Ishikawa (cell line): ENCODE results near the gene CSH1.

Source experiments
- CEBPB ChIP-seq: IDR thresholded peaks from 2 replicates; pipeline ENCODE4 v1.6.1; 2012
- CREB1 ChIP-seq: IDR thresholded peaks from 2 replicates; pipeline ENCODE4 v1.6.1; 2012; ENCODE audit warnings: low read depth
- EGR1 ChIP-seq: IDR thresholded peaks from 2 replicates; pipeline ENCODE4 v1.6.1; 2012
- EP300 ChIP-seq: IDR thresholded peaks from 2 replicates; pipeline ENCODE4 v1.6.1; 2012; ENCODE audit warnings: borderline replicate concordance
- FOXM1 ChIP-seq: IDR thresholded peaks from 2 replicates; pipeline ENCODE4 v1.6.1; 2012; ENCODE audit warnings: low read depth, borderline replicate concordance
- NFIC ChIP-seq: IDR thresholded peaks from 2 replicates; pipeline ENCODE4 v1.6.1; 2012
- RAD21 ChIP-seq: IDR thresholded peaks from 2 replicates; pipeline ENCODE4 v1.6.1; 2012; ENCODE audit warnings: low read depth
- TAF1 ChIP-seq: IDR thresholded peaks from 2 replicates; pipeline ENCODE4 v1.6.1; 2012; ENCODE audit warnings: low read depth, mild to moderate bottlenecking
- TCF12 ChIP-seq: IDR thresholded peaks from 2 replicates; pipeline ENCODE4 v1.6.1; 2012; ENCODE audit warnings: low read depth
- TEAD4 ChIP-seq: IDR thresholded peaks from 2 replicates; pipeline ENCODE4 v1.6.1; 2012
- YY1 ChIP-seq: IDR thresholded peaks from 2 replicates; pipeline ENCODE4 v1.6.1; 2012; ENCODE audit warnings: low read depth
- ZBTB7A ChIP-seq: IDR thresholded peaks from 2 replicates; pipeline ENCODE4 v1.6.1; 2012; ENCODE audit warnings: low read depth
- TF ChIP-seq, protein P1 (sequence below): IDR thresholded peaks from 2 replicates; pipeline ENCODE4 v1.6.1; 2012
- TF ChIP-seq, protein P2 (sequence below): IDR thresholded peaks from 2 replicates; pipeline ENCODE4 v1.6.1; 2012
- TF ChIP-seq, protein P3 (sequence below): IDR thresholded peaks from 2 replicates; pipeline ENCODE4 v1.6.1; 2012; ENCODE audit warnings: low read depth, mild to moderate bottlenecking

CSH1 gene

DNA sequence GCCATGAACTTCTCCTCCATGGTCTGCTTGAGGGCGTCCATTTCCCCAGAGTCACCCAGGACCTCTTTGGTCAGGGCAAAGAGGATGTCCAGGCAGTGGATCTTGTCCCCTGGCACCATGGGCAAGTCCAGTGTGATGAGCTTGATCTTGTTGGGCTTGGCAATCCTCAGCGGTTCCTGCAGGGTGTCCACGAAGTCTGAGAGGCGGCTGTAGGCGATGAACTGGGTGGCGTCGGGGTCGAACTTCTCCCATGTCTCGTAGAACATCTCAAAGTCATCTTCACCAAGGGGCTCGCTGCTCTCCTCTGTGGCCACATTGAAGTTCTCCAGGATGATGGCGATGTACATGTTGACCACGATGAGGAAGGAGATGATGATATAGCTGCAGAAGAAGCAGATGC is 44.8 kb upstream of the CSH1 start:
- no peak for TF ChIP-seq CREB1
- TF ChIP-seq, protein P1, sequence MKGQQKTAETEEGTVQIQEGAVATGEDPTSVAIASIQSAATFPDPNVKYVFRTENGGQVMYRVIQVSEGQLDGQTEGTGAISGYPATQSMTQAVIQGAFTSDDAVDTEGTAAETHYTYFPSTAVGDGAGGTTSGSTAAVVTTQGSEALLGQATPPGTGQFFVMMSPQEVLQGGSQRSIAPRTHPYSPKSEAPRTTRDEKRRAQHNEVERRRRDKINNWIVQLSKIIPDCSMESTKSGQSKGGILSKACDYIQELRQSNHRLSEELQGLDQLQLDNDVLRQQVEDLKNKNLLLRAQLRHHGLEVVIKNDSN = no peak
- TF ChIP-seq, protein P2, sequence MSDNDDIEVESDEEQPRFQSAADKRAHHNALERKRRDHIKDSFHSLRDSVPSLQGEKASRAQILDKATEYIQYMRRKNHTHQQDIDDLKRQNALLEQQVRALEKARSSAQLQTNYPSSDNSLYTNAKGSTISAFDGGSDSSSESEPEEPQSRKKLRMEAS = no peak
- TF ChIP-seq EP300 = no peak
- no peak for TF ChIP-seq EGR1
- no peak for TF ChIP-seq YY1
- TF ChIP-seq RAD21 = no peak
- TF ChIP-seq, protein P3, sequence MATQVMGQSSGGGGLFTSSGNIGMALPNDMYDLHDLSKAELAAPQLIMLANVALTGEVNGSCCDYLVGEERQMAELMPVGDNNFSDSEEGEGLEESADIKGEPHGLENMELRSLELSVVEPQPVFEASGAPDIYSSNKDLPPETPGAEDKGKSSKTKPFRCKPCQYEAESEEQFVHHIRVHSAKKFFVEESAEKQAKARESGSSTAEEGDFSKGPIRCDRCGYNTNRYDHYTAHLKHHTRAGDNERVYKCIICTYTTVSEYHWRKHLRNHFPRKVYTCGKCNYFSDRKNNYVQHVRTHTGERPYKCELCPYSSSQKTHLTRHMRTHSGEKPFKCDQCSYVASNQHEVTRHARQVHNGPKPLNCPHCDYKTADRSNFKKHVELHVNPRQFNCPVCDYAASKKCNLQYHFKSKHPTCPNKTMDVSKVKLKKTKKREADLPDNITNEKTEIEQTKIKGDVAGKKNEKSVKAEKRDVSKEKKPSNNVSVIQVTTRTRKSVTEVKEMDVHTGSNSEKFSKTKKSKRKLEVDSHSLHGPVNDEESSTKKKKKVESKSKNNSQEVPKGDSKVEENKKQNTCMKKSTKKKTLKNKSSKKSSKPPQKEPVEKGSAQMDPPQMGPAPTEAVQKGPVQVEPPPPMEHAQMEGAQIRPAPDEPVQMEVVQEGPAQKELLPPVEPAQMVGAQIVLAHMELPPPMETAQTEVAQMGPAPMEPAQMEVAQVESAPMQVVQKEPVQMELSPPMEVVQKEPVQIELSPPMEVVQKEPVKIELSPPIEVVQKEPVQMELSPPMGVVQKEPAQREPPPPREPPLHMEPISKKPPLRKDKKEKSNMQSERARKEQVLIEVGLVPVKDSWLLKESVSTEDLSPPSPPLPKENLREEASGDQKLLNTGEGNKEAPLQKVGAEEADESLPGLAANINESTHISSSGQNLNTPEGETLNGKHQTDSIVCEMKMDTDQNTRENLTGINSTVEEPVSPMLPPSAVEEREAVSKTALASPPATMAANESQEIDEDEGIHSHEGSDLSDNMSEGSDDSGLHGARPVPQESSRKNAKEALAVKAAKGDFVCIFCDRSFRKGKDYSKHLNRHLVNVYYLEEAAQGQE = no peak
- no peak for TF ChIP-seq NFIC
- TF ChIP-seq TAF1 = no peak
- no peak for TF ChIP-seq TCF12
- no peak for TF ChIP-seq CEBPB
- TF ChIP-seq FOXM1 = no peak
- no peak for TF ChIP-seq ZBTB7A

DNA sequence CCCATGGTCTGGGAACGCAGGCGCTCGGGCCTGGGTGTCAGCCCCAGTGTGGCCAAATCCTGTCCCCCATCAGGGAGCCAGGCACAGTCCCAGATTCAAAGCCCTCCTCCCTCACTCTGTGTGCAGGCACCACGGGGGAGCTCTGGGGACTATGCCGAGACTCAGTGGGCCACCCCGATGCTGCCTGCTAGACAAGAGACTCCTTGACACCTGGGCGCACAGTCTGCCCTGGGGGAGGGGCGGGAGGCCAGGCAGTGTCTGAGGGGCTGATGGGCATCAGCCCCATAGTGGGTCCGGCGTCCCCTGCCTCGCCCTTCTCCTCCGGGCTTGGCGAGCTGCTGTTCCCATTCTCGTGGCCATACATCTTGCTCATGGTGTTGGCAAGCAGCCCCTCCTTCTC is 44.2 kb upstream of the CSH1 start:
- TF ChIP-seq EGR1 (no peak), YY1 (no peak), NFIC (no peak), TEAD4 (no peak), CREB1 (no peak), ZBTB7A (no peak), RAD21 (no peak), CEBPB (no peak), TAF1 (no peak), TCF12 (no peak), FOXM1 (no peak), EP300 (no peak)
- TF ChIP-seq, protein P3 = no peak
- TF ChIP-seq, protein P2 = no peak
- TF ChIP-seq, protein P1 = no peak

DNA sequence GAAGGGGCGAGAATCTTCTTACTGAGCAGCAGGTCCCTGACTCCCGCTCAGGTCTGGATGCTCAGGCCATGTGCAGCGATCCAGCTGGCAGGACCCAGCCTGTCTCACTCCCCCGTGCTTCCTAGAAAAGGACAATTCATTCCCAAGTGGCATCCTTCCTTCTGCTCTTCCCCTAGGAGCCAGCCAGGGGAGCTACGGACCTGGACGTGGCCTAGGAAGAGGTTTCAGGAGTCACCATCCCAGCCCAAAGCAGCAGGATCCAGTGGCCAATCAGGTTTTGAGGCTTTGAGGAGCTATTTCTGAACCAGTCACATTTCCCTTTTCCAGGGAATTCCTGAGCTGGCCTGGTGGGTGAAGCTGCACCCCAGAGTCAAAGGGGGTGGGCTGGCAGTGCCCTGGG is 43.5 kb upstream of the CSH1 start:
- TF ChIP-seq TCF12 = no peak
- no peak for TF ChIP-seq EGR1
- TF ChIP-seq RAD21 = no peak

DNA sequence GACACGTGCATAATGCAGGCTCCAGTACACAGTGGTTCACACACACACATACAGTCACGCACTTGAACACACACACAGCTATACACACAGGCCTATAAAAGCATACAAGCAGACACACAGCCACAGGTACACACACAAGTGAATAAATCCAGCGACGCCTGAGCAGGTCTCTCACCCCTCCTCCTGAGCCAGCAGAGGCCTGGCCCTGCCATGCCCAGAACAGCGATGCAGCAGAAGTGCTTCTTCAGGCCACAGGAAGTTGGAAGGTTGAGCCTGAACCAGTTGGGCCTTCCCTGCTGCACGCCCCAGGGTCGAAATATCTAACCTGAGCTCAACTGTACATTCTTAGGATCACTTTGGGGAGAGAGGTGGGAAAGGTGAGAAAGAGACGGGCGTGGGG is 43.0 kb upstream of the CSH1 start:
- TF ChIP-seq YY1 (no peak), TAF1 (no peak), EGR1 (no peak), EP300 (no peak), TCF12 (no peak), RAD21 (no peak), FOXM1 (no peak), CREB1 (no peak), ZBTB7A (no peak), CEBPB (no peak), TEAD4 (no peak), NFIC (no peak)
- TF ChIP-seq, protein P3 = no peak
- TF ChIP-seq, protein P2 = no peak
- TF ChIP-seq, protein P1 = no peak
